NB4 (cell line): ENCODE data around the gene PEF1.

ENCODE experiments used
- MYC ChIP-seq: IDR thresholded peaks from 2 replicates; pipeline ENCODE4 v1.6.1; 2011; ENCODE audit warnings: low read depth, low read length
- POLR2A ChIP-seq: IDR thresholded peaks from 2 replicates; pipeline ENCODE4 v1.6.1; 2011; ENCODE audit warnings: mild to moderate bottlenecking; ENCODE audit not compliant: insufficient read length; ENCODE audit errors: extremely low read depth
- TF ChIP-seq, protein P1 (sequence below): IDR thresholded peaks from one replicate; pipeline ENCODE4 v1.5.1; 2012; ENCODE audit warnings: low read depth, low read length
- TF ChIP-seq, protein P2 (sequence below): IDR thresholded peaks from 2 replicates; pipeline ENCODE4 v1.6.1; 2011; ENCODE audit warnings: low read depth, low read length

DNA sequence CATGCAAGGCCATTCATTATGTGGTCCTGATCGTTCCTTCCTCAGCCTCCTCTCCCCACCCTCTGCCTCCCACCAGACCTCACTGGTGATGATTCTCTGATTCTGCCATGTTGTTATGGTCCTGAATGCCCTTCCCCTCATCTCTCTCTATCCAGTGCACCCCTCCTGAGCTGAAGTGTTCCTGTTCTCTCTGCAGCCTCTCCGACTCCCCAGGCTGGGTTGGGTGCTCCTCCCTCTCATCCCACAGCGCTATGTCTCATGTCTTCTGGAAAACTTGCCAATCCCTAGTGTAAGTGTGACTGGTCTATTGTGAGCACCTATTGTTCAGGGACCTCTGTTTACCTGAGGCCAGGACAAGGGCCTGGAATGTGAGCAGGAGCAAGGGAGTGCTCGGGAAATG lies 11.1 kb upstream of the PEF1 start:
- TF ChIP-seq MYC (no peak), POLR2A (no peak)
- TF ChIP-seq, protein P1, sequence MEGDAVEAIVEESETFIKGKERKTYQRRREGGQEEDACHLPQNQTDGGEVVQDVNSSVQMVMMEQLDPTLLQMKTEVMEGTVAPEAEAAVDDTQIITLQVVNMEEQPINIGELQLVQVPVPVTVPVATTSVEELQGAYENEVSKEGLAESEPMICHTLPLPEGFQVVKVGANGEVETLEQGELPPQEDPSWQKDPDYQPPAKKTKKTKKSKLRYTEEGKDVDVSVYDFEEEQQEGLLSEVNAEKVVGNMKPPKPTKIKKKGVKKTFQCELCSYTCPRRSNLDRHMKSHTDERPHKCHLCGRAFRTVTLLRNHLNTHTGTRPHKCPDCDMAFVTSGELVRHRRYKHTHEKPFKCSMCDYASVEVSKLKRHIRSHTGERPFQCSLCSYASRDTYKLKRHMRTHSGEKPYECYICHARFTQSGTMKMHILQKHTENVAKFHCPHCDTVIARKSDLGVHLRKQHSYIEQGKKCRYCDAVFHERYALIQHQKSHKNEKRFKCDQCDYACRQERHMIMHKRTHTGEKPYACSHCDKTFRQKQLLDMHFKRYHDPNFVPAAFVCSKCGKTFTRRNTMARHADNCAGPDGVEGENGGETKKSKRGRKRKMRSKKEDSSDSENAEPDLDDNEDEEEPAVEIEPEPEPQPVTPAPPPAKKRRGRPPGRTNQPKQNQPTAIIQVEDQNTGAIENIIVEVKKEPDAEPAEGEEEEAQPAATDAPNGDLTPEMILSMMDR = no peak
- TF ChIP-seq, protein P2, sequence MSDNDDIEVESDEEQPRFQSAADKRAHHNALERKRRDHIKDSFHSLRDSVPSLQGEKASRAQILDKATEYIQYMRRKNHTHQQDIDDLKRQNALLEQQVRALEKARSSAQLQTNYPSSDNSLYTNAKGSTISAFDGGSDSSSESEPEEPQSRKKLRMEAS = no peak
